Measurements from ENCODE around the gene RAVER2. TPM values are rescaled to one million over a fixed set of nuclear protein-coding genes. Genes with fewer than 3 reads are reported as not detected.

Gene RAVER2
- total RNA-seq, 1 experiment from 2014 or later, result 20.3 TPM

GRCh38 chr1:64854674-64855073 is 109.8 kb downstream of the RAVER2 start:
- no peak overlapping the region for H3K4me3 Mint-ChIP-seq
- DNase-seq (ENCODE audit: low spot score) (no peak), ATAC-seq (no peak)
- H3K27me3 Mint-ChIP-seq (ENCODE audit: low read depth), result no peaks in the 10 kb centered on the region
- H3K9me3 Mint-ChIP-seq, result no peaks in the 10 kb centered on the region
- ChIA-PET CTCF (no interaction called here), POLR2A (no interaction called here)
- H3K27ac Mint-ChIP-seq, result no peak overlapping the region
- peaks cover 13% of the 10 kb centered on the region for H3K36me3 Mint-ChIP-seq
- H3K4me1 Mint-ChIP-seq, result no peaks in the 10 kb centered on the region
- TF ChIP-seq, protein P1, sequence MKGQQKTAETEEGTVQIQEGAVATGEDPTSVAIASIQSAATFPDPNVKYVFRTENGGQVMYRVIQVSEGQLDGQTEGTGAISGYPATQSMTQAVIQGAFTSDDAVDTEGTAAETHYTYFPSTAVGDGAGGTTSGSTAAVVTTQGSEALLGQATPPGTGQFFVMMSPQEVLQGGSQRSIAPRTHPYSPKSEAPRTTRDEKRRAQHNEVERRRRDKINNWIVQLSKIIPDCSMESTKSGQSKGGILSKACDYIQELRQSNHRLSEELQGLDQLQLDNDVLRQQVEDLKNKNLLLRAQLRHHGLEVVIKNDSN (CRISPR knock-in tag; IDR thresholded peaks at IDR 0.05), result no peak
- TF ChIP-seq TEAD4 (CRISPR knock-in tag; IDR thresholded peaks at IDR 0.05) (no peak), STAT6 (CRISPR knock-in tag; conservative IDR thresholded peaks at IDR 0.05; ENCODE audit: low read depth) (no peak), ZBTB21 (CRISPR knock-in tag; IDR thresholded peaks at IDR 0.05; ENCODE audit: borderline replicate concordance) (no peak), GRHL2 (CRISPR knock-in tag; IDR thresholded peaks at IDR 0.05; ENCODE audit: insufficient replicate concordance, severe bottlenecking) (no peak), ATF1 (CRISPR knock-in tag; IDR thresholded peaks at IDR 0.05) (no peak), GTF2I (CRISPR knock-in tag; conservative IDR thresholded peaks at IDR 0.05) (no peak), ELF4 (CRISPR knock-in tag; IDR thresholded peaks at IDR 0.05; ENCODE audit: low read depth) (no peak), ZNF263 (CRISPR knock-in tag; IDR thresholded peaks at IDR 0.05; ENCODE audit: low read depth) (no peak), JAZF1 (CRISPR knock-in tag; IDR thresholded peaks at IDR 0.05) (no peak), FOXK1 (CRISPR knock-in tag; IDR thresholded peaks at IDR 0.05) (no peak), ZNF396 (CRISPR knock-in tag; IDR thresholded peaks at IDR 0.05; ENCODE audit: borderline replicate concordance) (no peak), CREB1 (CRISPR knock-in tag; IDR thresholded peaks at IDR 0.05) (no peak), E2F1 (CRISPR knock-in tag; IDR thresholded peaks at IDR 0.05) (no peak), RELA (CRISPR knock-in tag; IDR thresholded peaks at IDR 0.05; ENCODE audit: borderline replicate concordance) (no peak)
- TF ChIP-seq, protein P2, sequence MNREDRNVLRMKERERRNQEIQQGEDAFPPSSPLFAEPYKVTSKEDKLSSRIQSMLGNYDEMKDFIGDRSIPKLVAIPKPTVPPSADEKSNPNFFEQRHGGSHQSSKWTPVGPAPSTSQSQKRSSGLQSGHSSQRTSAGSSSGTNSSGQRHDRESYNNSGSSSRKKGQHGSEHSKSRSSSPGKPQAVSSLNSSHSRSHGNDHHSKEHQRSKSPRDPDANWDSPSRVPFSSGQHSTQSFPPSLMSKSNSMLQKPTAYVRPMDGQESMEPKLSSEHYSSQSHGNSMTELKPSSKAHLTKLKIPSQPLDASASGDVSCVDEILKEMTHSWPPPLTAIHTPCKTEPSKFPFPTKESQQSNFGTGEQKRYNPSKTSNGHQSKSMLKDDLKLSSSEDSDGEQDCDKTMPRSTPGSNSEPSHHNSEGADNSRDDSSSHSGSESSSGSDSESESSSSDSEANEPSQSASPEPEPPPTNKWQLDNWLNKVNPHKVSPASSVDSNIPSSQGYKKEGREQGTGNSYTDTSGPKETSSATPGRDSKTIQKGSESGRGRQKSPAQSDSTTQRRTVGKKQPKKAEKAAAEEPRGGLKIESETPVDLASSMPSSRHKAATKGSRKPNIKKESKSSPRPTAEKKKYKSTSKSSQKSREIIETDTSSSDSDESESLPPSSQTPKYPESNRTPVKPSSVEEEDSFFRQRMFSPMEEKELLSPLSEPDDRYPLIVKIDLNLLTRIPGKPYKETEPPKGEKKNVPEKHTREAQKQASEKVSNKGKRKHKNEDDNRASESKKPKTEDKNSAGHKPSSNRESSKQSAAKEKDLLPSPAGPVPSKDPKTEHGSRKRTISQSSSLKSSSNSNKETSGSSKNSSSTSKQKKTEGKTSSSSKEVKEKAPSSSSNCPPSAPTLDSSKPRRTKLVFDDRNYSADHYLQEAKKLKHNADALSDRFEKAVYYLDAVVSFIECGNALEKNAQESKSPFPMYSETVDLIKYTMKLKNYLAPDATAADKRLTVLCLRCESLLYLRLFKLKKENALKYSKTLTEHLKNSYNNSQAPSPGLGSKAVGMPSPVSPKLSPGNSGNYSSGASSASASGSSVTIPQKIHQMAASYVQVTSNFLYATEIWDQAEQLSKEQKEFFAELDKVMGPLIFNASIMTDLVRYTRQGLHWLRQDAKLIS (CRISPR knock-in tag; IDR thresholded peaks at IDR 0.05; ENCODE audit: borderline replicate concordance), result no peak
- TF ChIP-seq, protein P3, sequence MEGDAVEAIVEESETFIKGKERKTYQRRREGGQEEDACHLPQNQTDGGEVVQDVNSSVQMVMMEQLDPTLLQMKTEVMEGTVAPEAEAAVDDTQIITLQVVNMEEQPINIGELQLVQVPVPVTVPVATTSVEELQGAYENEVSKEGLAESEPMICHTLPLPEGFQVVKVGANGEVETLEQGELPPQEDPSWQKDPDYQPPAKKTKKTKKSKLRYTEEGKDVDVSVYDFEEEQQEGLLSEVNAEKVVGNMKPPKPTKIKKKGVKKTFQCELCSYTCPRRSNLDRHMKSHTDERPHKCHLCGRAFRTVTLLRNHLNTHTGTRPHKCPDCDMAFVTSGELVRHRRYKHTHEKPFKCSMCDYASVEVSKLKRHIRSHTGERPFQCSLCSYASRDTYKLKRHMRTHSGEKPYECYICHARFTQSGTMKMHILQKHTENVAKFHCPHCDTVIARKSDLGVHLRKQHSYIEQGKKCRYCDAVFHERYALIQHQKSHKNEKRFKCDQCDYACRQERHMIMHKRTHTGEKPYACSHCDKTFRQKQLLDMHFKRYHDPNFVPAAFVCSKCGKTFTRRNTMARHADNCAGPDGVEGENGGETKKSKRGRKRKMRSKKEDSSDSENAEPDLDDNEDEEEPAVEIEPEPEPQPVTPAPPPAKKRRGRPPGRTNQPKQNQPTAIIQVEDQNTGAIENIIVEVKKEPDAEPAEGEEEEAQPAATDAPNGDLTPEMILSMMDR (IDR thresholded peaks at IDR 0.05), result no peak
